WERI-Rb-1 (cell line): Measurements from ENCODE around the gene UBC.
A peak's percentile ranks its signal among the peaks of the same experiment; 100 is the strongest.
"Not testable (repeated sequence)": the region's sequence is repeated elsewhere in the genome, so short reads cannot be mapped to it uniquely, and the experiment has no call there.

ENCODE experiments used
- DNase-seq: peaks from one replicate; pipeline ENCODE4 v3.0.0-alpha.2; 2020
- H3K27ac ChIP-seq: fragments of 250-450 bp; sonication (Bioruptor Pico); 2 replicates; pipeline ENCODE4 v1.5.1; 2020; ENCODE audit warnings: mild to moderate bottlenecking, moderate library complexity
- H3K27me3 ChIP-seq: fragments of 250-450 bp; sonication (Bioruptor Pico); 2 replicates; pipeline ENCODE4 v1.5.1; 2021; ENCODE audit warnings: mild to moderate bottlenecking, low read depth, moderate library complexity; ENCODE audit not compliant: insufficient read depth, severe bottlenecking
- H3K36me3 ChIP-seq: fragments of 250-450 bp; sonication (Bioruptor Pico); 2 replicates; pipeline ENCODE4 v1.5.1; 2020; ENCODE audit warnings: mild to moderate bottlenecking, moderate library complexity
- H3K4me3 ChIP-seq: 2 replicates; pipeline ENCODE4 v1.5.1; 2011; ENCODE audit warnings: low read depth, mild to moderate bottlenecking, control low read depth, low read length
- H3K9me3 ChIP-seq: fragments of 250-450 bp; sonication (Bioruptor Pico); 2 replicates; pipeline ENCODE4 v1.5.1; 2021; ENCODE audit warnings: mild to moderate bottlenecking, moderate library complexity; ENCODE audit not compliant: severe bottlenecking
- CTCF ChIP-seq: IDR thresholded peaks from 2 replicates; pipeline ENCODE4 v1.5.1; 2011; ENCODE audit warnings: low read depth, mild to moderate bottlenecking, control low read depth, inconsistent platforms, low read length

The UBC gene

GRCh38 chr12:124904306-124905098 lies 9.9 kb downstream of the UBC start:
- no peak for TF ChIP-seq CTCF
- DNase-seq, result peak; percentile 46
- Histone ChIP-seq H3K27ac (no peak overlapping the region), H3K36me3 (no peaks in the 10 kb centered on the region), H3K27me3 (no peaks in the 10 kb centered on the region), H3K9me3 (no peaks in the 10 kb centered on the region), H3K4me3 (no peak overlapping the region)

GRCh38 chr12:124902916-124903315 lies 11.5 kb downstream of the UBC start:
- no peak overlapping the region for H3K4me3 ChIP-seq
- no peak overlapping the region for H3K27ac ChIP-seq
- H3K36me3 ChIP-seq, result no peaks in the 10 kb centered on the region
- no peak for DNase-seq
- H3K27me3 ChIP-seq, result no peaks in the 10 kb centered on the region
- H3K9me3 ChIP-seq, result no peaks in the 10 kb centered on the region
- no peak for TF ChIP-seq CTCF

- Histone ChIP-seq H3K27ac (no peak overlapping the region), H3K27me3 (no peaks in the 10 kb centered on the region), H3K9me3 (no peaks in the 10 kb centered on the region), H3K36me3 (no peaks in the 10 kb centered on the region), H3K4me3 (no peak overlapping the region)
- no peak for TF ChIP-seq CTCF
- no peak for DNase-seq
These were observed 13.4 kb downstream of the UBC start for GRCh38 chr12:124901003-124901402.

GRCh38 chr12:124900345-124900795 lies 14.1 kb downstream of the UBC start:
- not testable (repeated sequence) for H3K36me3 ChIP-seq, H3K27me3 ChIP-seq, H3K9me3 ChIP-seq, DNase-seq, H3K27ac ChIP-seq, H3K4me3 ChIP-seq

GRCh38 chr12:124898923-124899294 lies 15.5 kb downstream of the UBC start:
- Histone ChIP-seq H3K4me3 (no peak overlapping the region), H3K27me3 (no peaks in the 10 kb centered on the region), H3K9me3 (no peaks in the 10 kb centered on the region), H3K27ac (no peak overlapping the region), H3K36me3 (no peaks in the 10 kb centered on the region)
- no peak for DNase-seq
- no peak for TF ChIP-seq CTCF

GRCh38 chr12:124898200-124898922 lies 16.1 kb downstream of the UBC start:
- Histone ChIP-seq H3K36me3 (no peaks in the 10 kb centered on the region), H3K9me3 (no peaks in the 10 kb centered on the region), H3K27me3 (no peaks in the 10 kb centered on the region), H3K4me3 (no peak overlapping the region), H3K27ac (no peak overlapping the region)
- peak; percentile 78 for TF ChIP-seq CTCF
- DNase-seq, result peak; percentile 51
